ENCODE measurements around the gene HCN2.

HCN2 gene

DNA sequence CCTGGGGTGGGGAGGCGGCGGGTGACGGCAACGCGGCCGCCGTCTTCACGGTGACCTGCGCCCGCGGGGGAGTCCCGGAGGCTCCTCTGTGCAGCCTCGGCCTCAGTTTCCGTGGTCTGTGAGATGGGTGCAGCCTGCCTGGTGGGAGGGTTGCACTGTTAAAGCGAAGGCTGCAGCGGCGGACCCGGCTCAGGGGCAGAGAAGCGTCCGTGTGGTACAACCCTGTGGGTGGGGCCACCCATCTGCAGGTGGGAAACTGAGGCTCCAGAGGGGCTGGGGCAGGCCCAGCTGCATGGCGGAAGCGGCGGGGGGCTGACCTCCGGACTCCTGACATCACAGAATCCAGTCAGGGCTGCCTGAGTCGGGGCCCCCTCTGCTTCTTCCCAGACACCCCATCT, 50.5 kb downstream of the HCN2 start:
- DNase-seq (ENCODE audit: low read depth in 2 of 2): no peak

DNA sequence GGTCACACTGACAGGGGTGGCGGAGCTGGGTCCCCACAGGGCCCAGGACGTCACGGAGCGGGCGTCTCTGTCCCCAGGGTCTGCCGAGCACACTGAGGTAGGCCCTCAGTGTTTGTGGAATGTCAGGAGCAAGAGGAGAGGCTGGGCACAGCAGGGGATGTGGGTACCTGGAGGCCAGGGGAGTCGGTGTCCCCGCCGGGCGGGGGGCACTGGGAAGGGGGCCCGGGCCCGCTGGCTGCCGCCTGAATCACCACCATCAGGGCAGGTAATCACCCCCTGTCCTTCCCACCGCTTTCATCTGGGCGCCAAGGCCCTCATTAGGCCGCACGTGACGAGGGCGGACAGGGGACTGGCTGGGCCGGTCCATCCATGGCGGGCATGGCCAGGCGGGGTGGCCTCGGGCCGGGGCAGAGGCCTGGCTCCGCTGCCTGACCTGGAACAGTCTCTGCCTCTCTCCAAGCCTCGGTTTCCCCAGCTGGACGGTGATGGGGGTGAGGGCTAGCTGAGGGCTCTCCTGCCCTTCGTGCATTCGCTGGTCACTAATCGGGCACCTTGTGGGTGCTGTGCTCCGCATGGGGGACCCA, 51.0 kb downstream of the HCN2 start:
- no peak for DNase-seq (ENCODE audit: low read depth in 2 of 2)

DNA sequence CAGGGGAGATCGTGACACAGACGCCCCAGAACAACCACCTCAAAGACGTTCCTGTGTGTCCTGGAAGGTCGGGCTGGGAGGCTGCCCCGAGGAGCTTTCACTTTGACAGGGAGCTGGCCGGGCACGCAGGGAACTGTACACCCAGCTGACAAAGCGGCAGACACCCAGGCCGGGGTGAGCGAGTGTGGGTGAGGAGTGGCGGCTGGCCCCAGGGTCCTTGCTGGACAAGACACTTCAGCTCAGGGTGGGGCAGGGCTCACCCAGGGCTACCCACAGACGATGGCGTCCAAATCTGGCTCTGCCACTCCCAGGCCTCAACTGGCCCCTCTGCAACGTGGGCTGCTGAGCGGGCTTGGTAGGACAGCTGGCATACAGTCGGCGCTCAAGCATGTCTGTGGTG, 52.0 kb downstream of the HCN2 start:
- no peak for DNase-seq (ENCODE audit: low read depth in 2 of 2)

DNA sequence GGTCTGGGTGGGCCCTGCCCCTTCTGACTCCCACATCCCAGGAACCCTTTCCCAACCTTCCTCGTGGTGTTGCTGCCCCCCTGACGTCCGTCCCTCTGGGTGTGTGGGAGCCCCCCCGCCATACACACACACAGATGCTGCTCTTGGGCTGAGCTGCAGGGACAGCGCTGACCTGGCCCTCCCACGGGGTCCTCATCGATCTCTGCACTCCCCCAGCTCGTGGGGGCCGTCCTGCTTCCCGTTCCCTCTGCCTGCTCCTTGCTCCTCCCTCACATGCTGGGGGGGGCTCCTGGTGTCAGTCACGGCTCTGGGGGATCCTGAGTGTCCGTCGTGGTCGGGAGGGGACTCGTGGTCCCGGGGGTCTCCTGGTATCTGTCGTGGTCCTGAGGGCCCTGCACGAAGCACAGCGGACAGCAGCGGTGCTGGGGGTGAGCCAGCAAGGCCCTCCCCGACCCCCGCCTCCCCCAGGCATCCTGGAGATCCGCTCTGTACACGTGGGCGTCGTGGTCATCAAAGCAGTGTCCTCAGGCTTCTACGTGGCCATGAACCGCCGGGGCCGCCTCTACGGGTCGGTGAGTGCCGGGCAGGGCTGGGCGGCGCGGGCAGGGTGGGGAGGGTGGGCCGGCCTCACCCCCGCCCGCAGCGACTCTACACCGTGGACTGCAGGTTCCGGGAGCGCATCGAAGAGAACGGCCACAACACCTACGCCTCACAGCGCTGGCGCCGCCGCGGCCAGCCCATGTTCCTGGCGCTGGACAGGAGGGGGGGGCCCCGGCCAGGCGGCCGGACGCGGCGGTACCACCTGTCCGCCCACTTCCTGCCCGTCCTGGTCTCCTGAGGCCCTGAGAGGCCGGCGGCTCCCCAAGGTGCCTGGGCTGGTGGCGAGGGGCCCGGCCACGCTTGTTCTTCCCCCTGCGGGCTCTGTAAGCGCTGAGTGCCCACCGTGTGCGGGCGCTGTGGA, 53.4 kb downstream of the HCN2 start:
- DNase-seq (ENCODE audit: low read depth in 2 of 2): no peak

DNA sequence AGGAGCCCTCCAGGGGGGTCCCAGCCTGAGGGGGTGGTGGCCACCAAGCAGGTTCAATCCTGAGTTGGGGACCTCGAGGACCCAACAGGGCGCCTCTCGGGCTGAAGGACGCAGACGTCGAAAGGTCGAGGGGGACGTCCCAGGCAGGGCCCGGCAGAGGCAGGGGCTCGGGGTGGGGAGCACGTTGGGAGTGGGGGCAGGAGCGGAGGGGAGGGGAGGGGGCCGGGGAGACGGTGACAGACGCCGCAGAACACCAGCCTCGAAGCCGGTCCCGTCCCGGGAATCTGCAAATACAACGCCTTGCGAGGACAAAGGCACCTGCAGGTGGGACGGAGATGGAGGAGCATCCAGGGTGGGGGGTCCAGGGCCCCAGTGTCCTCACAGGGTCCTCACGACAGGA, 54.1 kb downstream of the HCN2 start:
- DNase-seq (ENCODE audit: low read depth in 2 of 2): no peak

DNA sequence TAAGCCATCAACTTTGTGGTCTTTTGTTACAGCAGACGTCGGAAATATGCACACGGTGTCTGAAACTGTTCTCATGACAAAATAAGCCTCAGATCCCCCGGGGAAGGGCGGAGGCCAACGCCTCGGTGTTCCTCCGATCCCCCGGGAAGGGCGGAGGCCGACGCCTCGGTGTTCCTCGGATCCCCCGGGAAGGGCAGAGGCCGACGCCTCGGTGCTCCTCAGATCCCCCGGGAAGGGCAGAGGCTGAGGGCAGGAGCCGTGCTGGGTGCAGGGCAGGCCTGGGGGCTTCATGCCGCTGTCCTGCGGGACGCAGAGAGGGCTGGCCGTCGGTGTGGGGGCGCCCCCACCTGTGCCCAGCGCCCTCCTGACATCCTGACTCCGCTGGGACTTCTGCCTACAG, 54.7 kb downstream of the HCN2 start:
- DNase-seq (ENCODE audit: low read depth in 2 of 2): no peak

DNA sequence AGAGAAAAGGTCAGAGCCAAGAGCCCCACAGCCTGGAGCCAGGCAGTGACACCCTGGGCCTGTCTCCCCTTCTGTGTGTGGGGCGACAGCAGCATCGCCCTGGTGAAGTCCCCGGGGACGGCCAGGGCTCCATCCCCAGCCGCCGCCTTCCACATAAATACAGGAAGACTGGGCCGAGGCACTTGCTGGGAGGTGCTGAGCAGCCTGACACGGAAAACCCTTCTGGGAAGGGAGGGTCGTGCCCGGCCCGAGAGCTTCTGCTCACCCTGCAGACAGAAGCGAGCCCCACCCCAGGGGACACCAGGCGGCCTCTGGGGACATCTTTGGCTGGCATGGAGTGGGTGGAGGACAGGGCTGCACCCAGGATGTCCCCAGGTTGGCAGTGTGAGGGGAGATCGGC, 55.1 kb downstream of the HCN2 start:
- no peak for DNase-seq (ENCODE audit: low read depth in 2 of 2)

DNA sequence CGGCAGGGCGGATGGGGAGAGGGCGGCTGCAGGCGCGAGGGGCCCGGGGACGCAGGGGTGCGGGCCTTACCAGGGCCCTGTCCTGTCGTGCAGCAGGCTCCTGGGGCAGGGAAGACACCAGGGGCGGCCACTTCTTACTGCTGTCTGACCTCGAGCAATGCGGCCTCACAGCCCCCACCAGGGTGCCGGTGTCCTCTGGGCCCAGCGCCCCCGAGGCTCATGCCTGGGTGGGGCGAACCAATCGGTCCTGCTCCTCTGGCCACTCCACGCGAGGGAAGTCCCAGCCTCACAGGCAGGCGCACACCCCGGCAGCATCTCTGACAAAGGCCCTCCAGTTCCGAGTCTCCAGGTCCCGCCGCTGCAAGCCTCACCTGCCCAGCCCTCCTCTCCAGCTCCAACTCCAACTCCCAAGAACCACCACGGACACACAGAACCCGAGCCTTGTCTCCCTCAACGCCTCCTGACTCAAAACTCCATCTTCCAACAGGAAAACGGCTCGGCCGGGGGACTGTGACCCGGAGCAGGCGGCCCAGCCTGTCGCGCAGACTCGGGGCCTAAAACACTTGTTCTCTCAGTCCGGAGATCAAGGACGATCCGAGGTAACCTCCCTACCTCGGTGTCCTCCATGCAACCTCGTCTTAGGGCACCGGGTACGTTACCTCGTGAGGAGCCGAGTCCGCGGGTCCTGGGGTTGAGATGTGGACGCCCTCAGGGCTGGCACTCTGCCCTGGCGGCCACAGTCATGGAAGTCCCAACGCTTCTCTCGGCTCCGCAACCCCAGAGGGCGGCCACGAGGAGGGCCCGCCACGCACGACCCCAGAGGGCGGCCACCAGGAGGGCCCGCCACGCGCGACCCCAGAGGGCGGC, 56.5 kb downstream of the HCN2 start:
- DNase-seq (ENCODE audit: low read depth in 2 of 2): no peak

DNA sequence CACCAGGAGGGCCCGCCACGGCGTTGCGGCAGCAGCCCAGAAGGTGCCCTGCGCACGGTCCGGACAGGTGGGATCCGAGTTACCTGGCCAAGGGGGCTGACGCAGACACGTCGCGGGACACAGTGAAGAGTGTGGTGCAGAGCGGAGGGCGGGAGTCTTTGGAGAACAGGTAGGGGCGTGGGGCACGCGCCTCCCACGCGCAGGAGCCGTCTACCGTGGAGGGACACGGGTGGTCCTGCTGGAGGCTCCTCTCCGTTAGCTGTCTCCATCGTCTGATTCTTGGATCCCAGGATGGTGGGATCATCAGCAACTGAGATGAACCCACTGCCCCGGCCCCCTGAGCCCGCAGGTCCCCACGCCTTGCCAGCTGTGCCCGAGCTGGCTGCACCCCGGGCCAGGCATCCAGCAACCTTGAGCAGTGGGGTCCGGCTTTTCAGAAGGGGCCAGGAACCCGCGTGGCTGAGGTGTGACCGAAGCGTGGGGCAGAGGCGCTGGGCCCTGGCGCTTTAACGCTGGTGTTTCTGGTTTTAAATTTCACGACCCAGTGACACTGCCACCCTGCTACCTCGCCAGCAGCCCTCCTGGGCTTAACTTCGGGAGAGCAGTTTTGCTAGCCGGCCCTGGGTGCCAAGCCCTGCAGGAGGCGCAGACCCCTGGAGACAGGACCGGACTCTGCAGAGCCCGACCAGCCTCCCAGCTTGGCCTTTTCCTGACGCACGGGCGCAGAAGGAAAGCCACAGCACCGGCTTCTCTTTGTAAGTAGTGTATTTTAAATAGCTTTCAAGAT, 57.3 kb downstream of the HCN2 start:
- no peak for DNase-seq (ENCODE audit: low read depth in 2 of 2)

DNA sequence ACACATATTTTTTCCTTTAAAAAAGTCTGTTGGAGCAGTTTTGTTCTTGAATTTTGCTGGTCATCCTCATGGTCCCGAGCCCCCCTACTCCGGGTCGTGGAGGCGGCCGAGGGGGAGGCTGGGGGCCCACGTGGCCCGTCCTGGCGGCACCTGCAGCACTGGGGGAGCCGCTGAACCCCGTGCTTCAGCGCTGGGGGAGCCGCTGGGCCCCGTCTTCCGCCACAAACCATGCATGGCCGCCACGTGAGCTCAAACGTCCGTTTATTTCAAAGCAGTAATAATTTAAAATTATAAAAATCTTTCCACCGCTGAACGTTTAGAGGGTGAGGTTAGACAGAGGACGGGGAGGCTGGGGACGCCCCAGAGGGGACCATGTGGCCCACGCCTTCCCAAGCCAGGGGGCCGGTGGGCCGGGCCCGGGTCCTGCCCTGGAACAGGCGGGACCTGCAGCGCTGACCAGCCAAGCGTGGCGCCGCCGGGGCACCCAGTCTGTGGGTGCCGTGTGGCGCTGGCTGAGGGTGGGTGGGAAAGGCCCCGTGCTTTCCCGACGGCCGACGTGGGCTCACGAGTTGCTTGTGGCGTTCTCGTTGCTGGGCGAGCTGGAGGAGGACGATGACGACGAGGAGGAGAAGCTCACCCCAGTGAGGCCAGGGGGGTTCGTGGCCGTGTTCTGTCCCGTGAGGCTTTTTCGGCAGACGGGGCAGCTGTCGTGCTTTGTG, 58.0 kb downstream of the HCN2 start:
- no peak for DNase-seq (ENCODE audit: low read depth in 2 of 2)

DNA sequence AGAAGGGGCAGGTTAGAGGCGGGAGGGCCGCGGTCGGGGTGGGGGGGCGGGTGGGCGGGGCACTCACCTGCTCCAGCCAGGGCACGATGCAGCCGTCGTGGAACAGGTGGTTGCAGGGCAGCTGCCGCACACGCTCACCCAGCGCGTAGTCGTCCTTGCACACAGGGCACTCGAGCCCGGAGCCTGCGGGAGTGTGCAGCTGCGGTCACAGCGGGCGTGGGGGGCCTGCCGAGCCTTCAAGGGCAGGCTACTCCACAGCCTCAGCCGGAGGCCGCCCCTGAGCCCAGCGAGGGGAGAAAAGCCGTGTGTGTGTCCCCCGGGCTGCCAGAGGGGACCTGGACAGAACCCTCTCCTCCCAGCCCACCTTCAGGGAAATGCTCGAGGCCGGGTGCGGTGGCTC, 58.6 kb downstream of the HCN2 start:
- DNase-seq (ENCODE audit: low read depth in 2 of 2): no peak

DNA sequence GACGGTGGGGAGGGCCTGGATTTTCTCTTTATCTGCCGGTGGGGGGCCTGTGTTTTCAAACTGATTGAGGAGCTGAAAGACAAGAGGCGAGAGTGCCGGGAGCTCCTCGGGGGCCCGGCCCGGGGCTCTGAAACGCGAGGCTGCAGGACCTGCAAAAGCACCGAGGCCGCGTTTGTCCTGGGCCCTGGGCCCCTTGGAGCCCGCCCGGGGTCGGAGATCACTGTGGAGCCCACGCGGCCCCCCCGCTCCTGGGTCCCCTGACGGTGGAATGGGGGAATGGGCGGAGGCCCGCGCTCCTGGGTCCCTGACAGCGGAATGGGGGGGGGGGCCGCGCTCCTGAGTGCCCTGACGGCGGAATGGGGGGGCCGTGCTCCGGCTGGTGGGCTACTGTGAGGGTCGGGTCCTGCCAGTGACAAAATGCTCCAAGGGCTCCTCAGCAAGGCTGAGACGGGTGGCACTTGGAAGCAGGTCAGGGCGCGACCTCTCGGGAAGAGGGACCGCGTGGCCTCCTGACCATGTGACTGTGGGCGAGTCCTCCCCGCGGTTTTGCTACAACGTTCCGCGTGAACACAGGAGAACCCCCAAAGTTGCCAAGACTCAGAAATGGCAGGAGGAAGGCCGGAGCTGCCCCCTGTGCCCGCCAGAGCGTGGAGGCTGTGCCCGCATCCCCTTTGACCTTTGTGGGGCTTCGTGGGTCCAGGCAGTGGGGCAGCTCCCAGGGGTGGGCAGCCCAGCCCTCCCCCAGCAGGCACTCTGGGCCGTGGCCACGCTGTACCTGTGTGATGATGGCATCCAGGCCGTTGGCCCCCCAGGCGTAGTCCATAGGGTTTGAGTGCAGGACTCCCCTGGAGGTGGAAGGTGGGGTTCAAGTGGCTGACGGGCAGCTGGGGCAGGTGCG, 59.5 kb downstream of the HCN2 start:
- DNase-seq (ENCODE audit: low read depth in 2 of 2): no peak

DNA sequence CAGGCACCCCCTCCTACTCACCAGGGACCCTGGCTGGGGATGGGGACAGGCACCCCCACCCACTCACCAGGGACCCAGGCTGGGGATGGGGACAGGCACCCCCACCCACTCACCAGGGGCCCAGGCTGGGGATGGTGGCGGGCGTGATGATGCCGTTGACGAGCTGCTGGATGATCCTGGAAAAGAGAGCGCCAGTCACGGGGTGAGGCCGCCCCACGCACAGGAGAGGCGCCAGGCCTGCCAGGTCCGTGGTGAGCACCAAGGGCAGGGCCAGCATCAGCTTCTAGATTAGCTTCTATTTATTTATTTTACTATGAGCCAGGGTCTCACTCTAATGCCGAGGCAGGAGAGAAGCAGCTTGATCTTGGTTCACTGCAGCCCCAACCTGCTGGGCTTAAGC, 60.4 kb downstream of the HCN2 start:
- no peak for DNase-seq (ENCODE audit: low read depth in 2 of 2)

DNA sequence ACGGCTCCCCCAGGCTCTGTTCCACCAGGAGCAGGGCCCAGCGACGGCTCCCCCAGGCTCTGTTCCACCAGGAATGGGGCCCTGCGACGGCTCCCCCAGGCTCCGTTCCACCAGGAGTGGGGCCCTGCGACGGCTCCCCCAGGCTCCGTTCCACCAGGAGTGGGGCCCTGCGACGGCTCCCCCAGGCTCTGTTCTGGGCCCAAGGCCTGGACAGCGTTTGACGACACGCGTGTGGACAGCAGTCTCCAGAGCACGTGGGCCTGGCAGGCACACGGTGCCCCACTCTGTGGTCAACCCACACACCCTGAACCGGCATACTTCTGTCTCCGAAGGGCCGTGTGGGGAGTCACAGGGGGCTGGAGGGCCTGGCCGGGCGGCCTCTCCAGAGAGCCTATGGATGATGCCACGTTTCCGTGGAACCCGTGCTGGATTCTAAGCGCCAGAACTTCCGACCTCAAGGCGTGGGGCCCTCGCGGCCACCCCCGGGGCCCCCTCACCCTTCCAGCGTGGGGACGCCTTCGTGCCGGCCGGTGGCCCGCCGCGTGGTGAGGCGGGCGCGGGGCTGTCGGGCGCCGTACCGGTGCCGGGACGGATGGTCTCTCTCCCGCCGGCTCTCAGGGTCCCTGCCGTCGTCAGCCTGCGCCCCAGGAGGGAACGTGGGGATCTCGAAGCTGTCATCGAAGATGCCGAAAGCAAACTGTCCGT, 61.6 kb downstream of the HCN2 start:
- DNase-seq (ENCODE audit: low read depth in 2 of 2): no peak

DNA sequence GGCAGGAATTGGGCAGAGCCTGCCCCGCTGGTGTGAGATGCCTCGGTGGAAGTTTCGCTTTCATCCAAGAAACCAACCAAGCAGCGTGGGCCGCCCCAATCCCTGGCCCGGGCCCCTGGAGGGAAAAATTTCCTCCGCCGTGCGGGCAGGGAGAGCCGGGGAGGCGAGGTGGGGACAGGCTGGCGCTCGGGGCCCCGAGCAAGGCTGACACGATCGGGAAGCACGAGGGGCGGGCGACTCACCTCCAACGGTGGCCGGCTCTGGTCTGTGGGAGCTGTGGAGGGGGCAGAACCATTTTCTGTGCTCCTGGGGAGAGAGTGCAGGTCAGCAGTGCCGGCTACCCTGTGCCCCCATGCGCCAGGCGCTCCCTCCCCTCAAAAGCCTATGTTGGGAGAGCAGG, 62.3 kb downstream of the HCN2 start:
- DNase-seq (ENCODE audit: low read depth in 2 of 2): no peak

DNA sequence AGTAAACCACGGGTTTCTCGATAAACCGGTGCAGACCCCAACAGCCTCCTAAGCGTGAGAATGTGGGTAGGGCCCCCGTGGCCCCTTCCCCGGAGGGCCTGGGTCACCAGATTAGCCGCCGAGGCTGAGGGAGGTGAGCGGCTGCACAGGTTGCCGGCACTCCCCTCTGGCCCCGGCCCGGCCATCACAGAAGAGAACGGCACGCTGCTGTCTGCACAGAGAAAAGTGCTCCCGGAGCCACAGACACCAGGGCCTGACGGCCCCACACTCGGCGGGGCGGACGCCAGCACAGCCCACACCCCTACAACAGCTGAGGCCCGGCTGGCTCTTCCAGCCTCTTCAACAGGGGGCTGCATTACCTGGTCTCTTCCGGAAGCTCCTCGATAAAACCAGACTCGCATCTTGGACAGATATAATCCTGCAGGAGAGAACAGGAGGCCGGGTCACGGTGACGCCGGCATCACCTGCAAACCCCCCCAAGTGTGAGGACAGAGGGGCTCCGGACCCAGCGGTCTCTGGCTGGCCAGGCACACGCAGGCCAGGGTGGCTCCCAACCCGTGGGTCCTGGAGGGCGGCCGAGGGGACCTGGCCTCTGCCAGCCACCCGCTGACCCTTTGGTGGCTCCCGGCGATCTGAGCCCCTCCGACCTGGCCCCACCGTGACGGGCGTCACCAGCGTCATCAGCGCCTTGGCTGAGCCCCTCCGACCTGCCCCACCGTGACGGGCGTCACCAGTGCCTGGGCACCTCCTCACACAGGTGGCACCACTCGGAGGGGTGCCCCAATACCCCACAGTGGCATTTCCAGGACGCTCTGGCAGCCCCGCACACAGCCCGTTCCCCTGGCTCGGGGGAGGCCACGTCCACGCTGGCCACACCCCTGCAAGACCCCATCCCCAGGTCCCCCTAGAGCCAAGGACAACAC, 63.0 kb downstream of the HCN2 start:
- no peak for DNase-seq (ENCODE audit: low read depth in 2 of 2)

DNA sequence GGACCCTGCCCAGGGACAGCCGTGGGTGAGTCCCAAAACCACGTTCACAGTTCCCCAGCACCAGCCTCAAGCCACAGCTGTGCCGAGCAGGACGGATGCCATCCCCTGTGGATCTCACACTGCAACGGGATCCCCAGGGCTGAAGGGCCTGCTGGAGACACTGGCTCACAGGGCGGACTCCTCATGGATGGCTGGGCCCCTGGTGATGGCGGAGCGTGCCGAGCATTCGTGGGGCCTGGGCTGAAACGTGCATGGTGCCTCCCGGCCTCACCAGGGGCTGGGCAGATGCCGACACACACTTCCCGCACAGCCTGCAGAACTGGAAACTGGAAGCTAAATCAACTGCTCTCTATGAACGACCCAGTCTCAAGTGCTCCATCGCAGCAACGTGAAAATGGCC, 63.7 kb downstream of the HCN2 start:
- no peak for DNase-seq (ENCODE audit: low read depth in 2 of 2)

DNA sequence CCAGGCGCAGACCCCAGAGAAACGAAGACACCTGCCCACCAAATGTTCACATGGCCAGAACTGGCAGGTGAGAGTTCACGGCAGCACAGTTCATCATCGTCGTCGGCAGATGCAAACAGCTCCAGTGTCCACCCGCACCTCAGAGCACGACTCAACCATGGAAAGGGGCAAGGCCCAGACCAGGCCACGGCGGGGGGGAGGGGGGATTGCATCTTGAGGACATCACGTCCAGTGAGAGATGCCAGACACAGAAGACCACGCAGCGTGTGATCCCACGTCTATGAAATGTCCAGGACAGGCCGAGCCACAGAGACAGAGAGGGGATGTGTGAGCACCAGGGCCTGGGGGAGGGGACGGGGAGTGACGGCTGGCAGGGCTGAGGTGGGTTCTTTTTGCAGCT, 66.0 kb downstream of the HCN2 start:
- DNase-seq (ENCODE audit: low read depth in 2 of 2): no peak
